Ammon's horn (tissue), 1 donor: ENCODE measurements around the gene PDZD2.
"Not testable (repeated sequence)": the region's sequence is repeated elsewhere in the genome, so short reads cannot be mapped to it uniquely, and the experiment has no call there.

Experiments
- DNase-seq: peaks from one replicate; pipeline ENCODE4 v3.0.0-alpha.2; 2016; ENCODE audit warnings: low spot score

Gene PDZD2

DNA sequence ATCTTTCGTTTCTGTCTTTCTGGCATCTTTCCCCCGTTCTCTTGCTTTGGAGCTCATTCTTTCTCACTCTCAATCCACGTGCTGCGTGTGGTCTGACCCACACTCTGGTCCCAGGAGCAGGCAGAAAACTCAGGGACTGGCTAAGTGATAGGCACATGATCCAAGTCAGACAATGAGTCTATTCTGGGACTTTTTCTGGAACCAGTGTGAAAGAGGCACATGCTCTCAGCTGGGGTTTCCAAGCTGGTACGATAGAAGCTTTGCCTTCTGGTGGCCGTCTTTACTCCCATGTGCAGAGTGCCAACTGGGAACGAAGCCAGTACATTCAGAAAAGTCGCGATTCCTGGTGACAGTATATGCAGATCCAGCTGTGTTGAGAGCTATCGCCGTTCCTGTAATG lies 94.4 kb downstream of the PDZD2 start:
- peak; percentile 90 for DNase-seq

DNA sequence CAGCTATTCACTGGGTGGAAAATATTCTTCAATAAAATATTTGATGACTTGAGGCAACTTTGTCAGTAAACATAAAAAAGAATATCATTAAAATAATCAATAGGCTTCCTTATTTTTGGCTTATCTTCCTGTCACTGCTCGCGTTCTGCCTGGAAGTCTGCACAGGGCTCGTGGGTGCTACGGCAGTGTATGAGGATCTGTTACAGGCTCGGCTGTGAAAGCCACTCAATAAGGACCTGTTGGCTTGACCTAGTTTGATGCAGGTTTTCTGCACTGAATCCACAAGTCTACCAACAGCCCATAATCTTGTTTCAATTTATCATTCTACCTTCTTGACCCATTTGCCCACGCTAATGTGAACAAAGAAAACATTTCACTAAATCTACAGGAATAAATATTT lies 97.2 kb downstream of the PDZD2 start:
- DNase-seq = no peak

DNA sequence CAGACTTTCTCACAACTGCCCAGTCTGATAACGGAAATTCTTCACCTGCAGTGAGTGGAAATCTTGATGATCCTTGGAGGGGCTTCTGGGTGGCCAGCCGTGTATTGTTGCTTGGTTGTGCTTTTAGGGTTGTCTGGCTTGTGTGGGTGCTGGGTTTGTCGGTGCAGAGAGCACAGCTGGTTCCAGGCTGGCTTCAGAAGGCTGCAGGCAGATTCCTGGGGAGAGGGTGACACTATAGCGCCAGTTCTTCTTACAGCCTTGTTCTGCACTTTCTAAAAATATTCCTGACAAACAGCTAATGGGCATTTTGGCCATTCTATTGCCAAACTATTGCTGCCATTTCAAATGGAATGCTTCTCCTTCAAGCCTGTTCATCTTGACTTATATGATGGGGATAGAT lies 99.3 kb downstream of the PDZD2 start:
- no peak for DNase-seq

DNA sequence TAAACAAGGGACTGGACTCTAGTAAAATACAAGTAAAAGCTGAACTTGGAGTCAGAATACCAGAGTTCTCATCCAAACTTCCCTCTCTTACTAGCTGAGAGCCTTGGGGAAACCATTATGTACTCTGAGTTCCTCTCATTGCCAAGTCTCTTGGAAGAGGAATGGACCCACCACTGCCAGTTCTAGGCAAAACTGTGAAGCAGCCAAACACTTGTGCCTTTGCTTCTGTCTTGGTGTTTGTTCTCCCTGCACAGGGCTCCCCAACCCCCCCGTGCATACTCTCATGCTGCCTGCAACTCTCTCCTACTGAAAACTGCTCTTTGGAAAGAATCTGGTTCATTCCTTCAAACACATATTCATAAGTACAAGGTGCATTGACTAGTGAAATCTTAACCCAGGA lies 102.6 kb downstream of the PDZD2 start:
- DNase-seq = peak; percentile 82

DNA sequence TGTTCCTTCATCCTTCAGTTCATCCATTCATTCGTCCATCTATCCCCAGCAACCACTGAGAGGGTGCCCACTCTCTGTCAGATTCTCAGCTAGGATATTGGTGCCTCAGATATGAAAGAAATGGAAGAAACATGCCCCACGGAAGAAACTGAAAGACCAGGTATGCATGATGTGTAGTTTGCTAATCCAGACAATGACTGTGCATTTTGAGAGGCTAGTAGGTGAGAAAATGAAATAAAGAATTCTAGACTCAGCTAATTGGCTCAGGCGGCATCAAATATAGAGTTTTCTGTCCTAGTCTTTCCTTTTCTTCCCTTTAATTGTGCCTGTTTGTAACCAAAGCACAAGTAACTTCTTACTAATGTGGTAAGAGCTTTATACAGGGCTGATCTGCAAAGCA lies 104.7 kb downstream of the PDZD2 start:
- DNase-seq = no peak

DNA sequence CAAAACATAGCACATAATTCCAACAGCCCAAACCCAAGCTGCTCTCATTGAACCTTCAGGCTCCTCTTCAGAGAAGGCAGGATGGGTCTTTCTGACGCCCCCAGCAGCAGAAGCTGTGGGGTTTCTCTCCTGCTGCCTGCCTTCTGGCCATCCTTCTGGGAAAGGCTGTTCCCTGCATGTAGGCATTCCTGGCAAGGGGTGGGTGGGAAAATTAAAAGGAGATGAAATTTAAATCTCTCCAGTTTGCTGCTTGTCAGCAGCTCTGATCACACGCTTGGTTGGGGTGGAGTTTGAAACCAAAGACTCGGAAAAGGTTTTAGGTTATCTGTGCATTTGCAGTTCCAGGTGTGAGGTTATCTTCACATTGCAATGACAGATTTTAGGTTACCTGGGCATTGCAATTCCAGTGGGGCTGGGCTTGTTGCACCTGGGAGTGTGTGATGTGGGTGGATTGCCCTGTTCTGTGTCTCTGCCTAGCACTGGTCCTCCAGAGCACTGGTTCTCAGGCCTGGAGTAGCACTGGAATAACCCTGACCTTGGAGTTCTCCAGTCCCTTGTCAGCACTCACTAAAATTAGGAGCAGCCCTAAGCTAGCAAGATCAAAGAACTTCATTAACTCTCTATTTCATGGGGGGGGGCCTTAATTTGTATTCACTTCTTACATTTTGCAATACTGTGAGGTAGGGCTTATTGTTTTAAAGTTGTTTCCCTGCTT lies 109.7 kb downstream of the PDZD2 start:
- peak; percentile 34 for DNase-seq

DNA sequence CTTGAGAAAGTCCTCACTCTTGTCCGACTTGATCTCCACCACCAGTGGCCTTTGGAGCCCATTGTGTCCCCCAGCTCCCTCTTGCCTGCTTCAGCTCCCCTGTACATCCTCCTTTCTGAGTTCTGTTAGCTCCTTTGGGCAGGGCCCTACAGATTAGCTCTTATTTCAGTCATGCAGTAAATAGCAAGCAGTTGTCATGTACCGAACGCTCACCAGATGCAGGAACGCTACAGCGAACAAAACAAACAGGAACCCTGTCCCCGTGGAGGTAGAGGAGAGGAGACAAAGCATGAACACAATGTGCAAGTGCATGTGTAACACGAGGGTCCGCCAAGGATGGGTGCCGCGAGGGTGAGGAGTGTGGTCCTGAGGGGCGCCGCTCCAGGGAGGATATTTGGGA lies 111.3 kb downstream of the PDZD2 start:
- DNase-seq = no peak

DNA sequence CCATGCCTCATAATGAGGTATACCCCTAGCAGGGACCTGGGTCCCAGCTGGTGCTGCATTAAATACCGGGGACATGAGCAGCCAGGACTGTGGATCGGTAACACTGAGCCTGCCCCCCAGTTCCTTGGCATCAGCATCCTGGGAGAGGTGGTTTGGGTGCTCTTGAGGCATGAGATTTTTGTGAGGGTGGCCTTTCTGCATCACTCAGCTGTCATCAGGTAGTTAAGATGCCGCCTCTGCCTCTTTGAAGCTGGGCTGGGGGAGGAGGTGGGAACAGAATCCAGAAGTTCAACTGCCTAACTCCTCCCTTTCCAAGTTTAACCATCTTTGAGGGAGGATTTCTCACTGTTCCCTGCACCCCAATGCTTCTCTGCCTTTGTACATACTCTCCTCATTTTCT lies 112.7 kb downstream of the PDZD2 start:
- DNase-seq = no peak

DNA sequence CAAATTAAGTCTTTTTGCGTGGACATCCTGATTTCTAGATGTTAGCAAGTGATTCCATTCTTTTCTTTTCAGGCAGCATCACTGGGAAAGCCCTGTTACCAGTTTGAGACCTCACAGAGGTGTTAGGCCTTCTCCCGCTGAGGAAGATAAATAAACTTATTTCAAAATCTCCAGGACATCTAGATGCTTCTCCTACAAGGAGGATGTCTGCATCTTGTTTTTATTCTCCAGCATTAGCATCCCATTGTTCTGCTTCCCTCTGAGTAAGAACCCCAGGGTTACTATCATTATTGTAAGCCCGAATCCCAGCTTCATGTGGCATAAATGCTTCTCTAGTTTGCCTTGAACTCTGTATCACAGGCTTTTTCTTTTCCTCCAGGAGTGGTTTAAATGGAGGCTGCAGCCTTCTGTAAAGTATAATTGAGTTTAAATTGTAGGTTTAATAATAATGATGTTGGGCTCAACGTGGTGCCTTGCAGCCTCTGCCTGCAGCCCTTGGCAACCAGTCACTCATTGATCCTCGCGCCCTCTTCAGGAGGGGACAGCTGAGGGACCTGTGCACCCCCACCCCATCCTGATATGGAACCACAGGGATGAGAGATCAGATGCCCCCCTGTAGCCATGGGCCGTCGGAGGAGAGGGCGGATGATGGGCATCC lies 114.9 kb downstream of the PDZD2 start:
- no peak for DNase-seq

DNA sequence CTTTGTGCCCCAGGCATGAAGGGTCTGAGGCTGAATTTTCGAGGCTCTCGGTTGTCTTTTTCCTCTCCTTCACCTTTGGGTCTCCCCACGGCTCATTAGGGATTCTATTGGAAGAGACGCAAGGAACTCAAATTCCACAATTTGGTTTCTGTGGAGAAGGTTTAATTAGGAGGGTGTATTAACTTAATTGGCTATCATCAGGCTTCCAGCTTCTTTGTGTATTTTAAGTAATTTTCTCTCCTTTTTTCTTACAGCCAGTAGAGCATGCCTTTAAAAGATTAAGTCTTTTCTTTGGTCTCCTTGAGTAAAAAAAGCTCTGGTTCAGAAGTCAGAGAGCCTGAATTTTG lies 115.4 kb downstream of the PDZD2 start:
- DNase-seq = no peak

DNA sequence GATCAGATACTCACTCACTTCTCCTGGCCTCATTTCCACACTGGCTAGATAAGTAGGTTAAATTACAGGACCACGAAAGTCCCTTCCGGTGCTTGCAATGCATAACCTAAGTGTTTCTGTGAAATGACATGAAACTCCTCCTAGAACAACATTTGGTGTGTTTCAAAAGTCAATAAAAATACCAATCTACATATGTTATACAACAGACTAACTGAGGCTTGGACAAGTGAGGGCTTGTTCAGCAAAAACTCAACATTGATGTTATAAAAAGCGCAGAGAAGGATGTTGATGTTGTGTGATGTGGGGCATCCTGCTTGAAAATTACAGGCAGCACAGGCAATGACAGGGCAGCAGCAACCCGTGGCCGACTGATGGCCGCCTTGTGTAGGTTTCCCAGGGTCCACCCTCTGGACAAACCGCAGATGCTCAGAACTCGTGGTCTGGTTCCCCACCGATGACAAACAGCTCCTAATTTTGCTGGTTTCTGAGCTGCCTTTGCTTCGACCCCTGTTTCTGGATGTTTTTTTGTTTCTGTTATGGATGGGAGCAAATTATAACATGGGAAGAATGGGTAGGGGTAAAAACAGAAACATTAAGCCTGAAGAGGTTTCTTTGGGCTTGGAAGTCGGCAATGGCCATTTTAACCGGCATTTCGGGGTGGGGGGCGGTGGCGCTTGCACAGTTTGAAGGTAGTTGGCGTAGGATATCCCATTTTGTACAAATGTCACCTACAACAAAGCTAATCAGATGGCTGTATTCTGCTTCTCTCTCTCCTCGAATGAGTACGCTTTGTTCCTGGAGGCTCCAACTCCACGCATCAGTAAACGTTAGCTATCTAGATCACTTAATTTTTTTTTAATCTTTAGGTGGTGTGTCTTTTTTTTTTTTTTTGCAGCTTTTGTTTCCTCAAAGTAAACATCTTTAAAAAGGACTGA lies 116.1 kb downstream of the PDZD2 start:
- DNase-seq = no peak

DNA sequence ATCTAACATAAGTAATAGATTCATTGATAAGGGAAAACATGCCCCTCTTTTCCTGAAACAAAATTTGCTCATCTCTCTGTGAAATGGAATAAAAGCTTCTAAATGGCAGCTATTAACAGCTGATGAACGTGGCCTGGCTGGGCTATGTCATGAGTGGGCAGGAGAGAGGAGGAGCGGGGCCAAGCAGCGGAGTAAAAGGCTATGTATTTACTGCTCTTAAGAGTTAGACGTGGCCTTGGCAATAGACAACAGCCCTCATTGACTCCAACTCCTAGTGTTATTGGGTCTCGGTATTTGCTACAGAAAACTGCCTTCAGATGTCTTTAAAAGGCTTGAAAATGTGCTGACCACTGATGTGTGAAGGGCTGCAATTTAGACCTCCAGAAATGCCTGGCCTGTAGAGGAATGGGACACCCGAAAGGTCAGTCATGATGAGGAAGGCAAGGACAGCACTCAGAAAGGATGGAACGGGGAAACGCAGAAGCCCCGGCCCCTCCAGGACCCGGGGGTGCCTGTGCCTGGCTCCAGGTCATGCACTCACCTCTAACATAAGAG lies 116.8 kb downstream of the PDZD2 start:
- no peak for DNase-seq

DNA sequence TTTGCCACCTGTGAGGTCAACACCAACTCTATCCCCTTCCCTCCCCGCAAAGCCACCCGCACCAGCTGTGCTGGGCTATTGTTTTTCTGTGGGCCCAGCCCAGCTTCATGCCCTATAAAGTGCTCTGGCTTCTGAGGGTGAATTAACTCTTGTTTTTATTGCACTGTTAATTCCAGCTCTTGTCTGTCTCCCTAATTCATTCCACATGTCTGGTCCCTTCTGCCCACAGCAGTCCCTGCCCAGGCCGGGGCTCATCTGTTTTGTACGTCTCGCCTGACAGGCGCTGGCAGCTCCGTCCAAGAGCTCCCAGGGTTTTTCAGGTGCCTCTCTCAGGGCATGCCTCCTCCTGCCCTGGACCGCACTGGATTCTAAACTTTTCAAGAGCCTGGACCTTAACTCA lies 118.9 kb downstream of the PDZD2 start:
- DNase-seq = no peak

DNA sequence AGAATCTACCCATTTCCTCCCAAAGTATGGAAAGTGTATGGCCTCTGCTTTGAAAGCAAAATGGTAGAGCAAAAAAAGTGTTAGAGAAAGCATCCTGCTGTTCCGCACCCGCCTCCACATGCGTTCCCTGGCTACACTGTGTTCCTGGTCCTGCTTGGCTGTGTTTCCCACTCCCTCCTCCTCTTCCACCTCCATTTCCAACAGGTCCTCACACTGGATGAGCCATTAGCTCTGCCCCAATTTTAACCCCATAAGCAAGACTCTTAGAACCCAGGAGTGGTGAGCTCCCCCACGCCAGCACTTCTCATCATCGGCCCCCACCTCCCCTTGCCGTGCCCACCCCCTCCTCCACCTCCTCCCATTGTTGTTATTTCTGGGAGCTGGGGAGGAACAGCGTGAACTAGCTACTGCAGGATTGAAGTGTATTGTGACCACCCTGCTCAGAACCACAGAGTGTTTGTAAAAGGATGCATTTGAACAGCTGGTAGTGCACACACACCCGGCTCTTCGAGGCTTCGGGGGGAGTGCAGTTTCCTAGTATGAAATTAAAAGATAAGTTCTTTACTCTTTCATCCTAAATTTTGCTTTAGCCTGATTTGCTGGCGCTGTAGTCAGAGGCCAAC lies 120.0 kb downstream of the PDZD2 start:
- peak; percentile 76 for DNase-seq

DNA sequence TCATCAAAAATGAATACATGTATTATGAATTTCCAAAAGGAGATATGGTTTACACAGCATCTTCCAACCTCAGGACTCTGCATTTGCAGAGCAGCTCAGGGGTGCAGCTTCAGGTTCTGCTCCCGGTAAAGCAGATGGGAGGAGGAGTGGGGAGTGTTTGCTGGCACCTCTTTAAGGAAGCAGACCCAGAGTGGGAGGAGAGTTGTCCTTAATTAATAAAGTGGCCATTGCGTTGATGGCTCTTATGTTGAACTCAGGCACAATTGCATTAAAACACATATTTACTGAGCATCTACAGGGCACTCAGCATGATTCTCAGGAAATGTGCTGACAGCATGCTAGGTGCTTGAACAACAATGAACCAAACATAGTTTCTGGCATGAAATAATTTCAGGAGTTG lies 121.0 kb downstream of the PDZD2 start:
- DNase-seq = no peak

DNA sequence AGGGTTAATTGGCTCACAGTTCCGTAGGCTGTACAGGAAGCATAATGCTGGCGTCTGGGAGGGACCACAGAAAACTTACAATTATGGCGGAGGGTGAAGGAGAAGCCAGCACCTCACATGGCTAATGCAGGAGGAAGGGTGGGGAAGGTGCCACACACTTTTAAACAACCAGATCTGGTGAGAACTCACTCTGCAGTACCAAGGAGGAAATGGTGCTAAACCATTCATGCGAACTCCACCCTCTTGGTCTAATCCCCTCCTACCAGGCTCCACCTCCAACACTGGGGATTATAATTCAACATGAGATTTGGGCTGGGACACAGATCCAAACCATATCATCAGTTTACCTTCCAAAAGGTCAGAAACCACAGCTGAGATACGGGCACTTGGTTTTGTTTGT lies 122.9 kb downstream of the PDZD2 start:
- no peak for DNase-seq

DNA sequence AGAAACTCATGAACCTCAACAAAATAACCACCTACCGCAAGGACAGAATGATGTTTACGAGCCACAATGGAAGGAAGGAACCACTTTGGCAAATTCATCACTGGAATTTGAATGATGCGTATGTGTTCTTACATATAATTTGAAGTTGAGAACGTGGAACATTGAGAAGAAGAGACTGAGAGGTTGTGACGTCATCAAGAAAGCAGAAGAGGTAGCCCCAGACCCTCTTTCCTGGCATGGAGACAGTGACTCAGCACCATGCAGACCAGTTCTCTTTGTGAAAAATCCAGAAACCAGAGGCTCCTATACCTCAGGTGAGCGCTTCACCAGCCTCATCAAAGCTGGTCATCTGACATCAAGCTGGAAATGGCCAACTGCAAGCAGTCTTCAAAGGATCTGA lies 124.5 kb downstream of the PDZD2 start:
- no peak for DNase-seq

DNA sequence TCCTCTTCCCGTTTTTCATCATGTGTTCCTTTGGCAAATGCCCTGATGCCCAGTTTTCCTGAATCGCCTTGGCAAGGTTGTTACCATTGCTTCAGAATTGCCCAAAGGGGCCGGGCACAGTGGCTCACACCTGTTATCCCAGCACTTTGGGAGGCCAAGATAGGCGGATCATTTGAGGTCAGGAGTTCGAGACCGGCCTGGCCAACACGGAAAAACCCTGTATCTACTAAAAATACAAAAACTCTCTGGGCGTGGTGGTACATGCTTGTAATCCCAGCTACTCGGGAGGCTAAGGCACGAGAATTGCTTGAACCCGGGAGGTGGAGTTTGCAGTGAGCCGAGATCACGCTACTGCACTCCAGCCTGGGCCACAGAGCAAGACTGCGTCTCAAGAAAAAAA lies 125.8 kb downstream of the PDZD2 start:
- not testable (repeated sequence) for DNase-seq

DNA sequence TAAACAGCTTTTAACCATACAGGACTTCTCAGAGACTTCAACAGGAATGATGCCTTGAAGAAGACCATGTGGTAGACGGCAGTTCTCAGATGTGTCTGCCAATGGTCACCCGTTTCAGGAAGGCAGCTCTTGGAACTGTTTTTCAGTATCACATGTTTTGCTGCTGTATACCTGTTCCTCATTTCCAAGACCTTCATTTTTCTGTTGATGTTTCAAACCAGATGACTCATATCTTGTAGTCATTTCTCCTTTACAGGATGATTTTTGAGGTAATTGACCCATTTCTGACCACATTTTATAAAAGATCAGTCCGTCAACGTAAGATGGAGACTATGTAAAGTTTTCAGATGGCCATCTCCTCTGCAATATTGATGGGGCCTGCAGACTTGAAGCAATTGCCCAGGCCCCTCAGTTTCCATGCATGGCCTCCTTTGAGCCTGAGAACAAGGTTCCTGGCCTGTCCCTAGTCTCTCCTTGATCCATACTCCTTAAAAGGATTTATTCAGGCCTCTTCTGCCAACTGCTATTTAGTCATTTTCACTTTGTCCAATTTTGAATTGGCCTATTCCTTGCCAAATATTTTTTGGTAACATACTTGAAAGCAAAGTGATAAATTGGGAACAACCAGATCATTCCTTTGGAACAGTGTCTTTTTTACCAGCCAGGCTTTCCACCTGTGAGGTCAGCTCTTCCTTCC lies 128.6 kb downstream of the PDZD2 start:
- no peak for DNase-seq

DNA sequence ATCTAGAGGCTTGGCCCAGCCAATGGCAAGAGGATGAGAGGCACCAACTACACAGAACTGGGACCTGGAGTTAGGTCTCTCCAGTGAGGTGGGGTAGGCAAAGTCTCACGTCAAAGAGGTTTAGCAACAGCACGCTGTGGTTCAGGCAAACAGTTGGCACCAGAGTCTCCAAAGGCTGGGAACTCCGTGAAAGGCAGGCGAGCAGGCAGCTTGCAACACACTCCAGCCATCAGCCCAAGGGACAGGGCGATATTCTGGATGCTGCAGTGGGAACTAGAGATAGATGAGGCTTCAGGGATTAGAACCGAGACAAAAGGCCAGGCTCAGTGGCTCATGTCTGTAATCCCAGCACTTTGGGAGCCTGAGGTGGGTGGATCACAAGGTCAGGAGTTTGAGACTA lies 129.1 kb downstream of the PDZD2 start:
- DNase-seq = no peak

DNA sequence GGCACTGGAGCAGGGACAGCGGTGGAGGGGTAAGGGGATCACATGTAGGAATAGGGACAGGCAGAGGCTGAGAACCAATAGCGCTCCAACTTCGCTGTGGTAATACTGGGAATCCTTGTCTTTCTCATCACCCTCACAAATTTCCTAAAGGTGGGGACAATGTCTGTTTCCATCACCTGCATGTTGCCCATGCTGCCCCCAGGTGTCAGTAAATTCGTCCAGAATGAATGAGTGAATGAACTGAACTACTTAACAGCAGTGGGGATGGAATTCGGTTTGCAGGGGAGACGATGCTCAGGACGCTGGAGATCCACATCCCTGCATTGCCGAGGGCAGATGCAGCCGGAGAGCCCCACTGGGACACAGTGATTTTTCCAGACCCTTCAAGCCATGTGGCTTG lies 129.9 kb downstream of the PDZD2 start:
- DNase-seq = no peak

DNA sequence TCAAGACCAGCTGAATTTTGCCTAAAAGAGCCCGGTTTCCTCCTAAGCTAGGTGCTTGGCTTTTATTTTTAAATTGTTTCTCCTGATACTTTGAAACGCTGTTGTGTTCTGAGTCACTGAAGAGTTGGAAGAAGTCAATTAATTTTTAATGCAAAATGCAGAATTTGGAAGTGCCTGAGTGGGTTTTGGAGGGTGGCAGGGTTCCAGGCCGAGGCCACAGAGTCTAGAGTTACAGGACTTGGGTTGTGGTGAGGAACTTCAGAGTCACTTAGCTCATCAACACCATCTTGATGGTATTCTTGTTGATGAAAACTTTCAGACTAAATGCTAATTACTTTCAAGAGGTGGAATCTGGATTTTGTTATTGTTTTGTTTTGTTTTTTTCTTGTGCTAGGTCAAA lies 130.6 kb downstream of the PDZD2 start:
- no peak for DNase-seq
